GM18951 (cell line): ENCODE measurements around the gene CFAP65.

Experiments
- POLR2A ChIP-seq: IDR thresholded peaks from 4 replicates; pipeline ENCODE4 v1.6.1; 2011; ENCODE audit warnings: mild to moderate bottlenecking; ENCODE audit not compliant: insufficient read length, insufficient read depth; ENCODE audit errors: extremely low read depth
- in situ Hi-C: fragments of 300-500 bp; cut with MboI; formaldehyde crosslinking; loops from one replicate; pipeline ENCODE4 v1.12.0; 2022; ENCODE audit warnings: low sequenced_read_pairs, mixed read lengths, inconsistent platforms; ENCODE audit not compliant: unreplicated experiment

Gene CFAP65

DNA sequence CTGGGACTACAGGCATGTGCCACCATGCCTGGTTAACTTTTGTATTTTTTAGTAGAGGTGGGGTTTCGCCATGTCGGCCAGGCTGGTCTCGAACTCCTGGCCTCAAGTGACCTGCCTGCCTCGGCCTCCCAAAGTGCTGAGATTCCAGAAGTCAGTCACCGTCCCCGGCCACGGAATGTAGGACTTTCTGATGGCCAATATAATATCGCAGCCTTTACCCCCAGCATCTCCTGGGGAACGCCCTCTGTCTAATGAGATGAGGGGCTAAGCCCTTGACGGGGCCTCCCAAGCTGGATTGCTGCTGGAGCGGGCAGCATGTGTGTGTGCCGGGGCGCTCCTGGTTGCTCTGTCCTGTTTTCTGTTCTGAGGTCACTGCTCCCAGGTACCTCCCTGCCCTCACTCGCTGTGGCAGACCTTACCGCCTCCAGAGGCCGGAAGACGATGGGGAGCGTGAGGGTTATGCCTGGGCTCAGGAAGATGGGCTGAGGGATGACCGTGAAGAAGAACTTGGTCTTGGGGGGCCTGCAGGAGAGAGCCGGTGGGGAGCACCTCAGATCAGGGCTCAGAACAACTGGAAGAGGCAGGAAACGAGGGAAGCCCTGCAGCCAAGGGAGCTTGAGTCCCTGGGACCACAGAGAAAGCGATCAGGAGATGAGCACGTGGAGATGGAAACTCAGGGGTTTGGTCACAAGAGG lies 9.1 kb downstream of the CFAP65 start:
- in situ Hi-C loops: no loop called here
- no peak for TF ChIP-seq POLR2A

DNA sequence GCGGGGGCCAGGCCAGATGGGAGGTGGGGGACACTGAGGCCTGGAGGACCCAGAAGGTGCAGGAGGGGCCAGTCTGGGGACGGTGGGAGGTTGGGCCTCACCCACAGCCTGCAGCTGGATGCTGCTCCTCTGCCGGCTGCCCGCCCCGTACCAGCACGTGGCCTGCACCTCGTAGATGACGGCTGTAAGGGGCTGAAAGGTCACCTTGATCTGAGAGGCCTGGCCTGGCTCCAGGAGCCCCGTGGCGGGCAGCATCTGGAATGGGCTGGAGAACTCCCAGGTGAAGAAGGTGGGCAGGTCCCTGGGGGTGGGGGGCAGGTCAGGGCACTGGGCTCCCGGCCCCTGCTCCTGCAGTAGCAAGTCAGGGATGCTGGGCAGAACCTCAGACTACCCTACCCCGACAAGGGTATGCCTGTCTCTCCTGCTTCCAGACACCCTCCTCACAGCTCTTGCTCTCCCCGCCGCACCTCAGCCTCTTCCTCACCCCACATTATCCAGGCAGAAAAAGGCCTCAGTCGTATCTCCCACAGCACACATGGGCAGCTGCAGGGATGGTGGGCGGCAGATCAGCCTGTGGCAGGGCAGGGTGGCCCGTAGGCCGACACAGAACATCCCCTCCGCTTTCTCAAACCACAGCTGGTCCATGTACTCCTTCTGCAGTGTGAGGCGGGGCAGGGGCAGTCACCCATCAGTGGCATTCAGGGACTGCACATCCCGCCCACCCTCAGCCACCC lies 10.1 kb downstream of the CFAP65 start:
- TF ChIP-seq POLR2A: no peak
- in situ Hi-C loops: no loop called here

DNA sequence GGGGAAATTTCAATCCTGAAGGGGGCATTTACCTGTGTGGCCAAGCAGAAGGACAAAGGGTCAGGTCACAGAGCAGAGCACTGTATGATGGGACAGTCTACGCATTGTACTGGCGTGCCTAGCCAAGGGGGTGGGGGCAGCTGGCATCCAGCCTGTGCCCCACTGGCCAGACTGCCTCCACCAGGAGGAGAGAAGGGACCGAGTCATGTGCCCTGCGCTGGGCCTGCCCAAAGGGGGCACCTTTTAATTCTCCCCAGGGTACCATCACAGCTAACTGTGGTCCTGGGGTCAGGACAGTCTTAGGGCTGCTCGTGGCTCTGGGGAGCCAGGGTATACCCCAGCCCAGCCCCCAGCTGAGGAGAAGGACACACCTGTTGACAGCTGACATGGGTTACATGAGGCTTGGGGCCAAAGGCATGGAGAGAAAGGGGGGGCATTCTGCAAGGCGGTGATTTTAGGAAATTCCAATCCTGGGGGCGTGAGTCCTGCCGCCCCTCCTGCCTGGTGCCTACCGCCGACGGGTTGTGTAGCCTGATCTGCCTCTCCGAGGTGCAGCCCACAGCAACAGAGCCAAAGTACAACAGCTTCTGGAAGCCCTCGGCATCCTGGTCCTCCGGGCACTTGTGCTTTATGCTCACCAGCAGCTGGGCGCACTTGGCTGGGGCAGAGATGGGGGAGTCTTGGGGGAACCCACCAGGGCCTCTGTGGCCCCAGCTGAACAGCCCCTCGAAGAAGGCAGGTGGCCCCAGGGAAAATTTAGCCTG lies 11.0 kb downstream of the CFAP65 start:
- in situ Hi-C loops: no loop called here
- TF ChIP-seq POLR2A: no peak

DNA sequence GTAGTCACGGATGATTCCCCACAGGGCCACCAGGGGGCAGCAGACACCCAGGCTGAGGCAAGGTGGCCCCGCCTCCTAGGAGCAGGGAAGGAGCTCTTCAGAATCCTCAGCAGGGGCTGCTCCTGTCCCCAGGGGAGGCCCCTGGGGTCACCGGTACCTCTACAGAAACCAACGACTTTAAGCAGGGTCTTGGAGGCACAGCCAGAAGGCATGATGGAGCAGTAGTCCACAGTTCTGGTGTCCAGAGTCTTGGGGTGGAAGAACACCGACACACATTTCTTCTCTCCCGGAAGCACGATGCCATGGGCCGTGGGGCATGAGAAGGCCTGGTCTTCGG lies 11.5 kb downstream of the CFAP65 start:
- TF ChIP-seq POLR2A: no peak
- in situ Hi-C loops: no loop called here

DNA sequence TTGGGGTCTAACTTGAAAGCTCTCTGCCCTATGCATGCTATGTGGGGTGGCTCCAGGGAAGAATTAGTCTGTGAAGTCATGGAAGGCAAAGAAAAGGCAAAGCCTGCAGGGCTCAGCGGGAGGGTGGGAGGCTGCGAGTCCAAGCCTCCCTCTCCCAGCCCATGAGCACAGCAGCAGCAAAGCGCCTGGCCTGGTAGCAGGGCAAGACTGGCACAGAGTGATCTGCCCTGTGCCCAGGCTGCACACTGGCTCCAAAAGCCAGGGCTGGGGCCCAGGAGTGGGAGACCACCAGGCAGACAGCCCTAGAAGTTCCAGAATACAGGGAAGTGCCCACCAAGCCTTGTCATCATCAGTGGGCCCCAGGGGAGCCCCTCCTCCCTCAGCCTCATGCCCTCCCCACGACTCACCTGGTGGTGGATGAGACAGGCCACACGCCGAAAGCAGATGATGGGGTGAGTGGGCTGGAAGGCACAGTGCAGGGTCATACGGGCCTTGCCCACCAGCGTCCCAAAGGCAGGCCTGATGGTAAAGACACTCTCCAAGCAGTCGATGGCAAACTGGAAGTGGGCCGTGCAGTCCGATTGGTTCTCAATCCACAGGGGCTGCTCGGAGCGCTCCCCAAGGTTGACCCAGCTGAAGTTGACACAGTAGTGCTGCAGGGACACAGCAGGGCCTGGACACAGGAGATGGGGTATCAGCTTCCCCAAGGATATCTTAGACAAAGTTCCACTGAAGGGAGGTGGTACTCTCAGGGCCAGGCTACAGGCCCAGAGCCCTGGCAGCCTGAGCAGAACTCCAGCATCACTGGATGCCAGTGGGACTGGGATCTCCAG lies 12.1 kb downstream of the CFAP65 start:
- no peak for TF ChIP-seq POLR2A
- in situ Hi-C loops: no loop called here

DNA sequence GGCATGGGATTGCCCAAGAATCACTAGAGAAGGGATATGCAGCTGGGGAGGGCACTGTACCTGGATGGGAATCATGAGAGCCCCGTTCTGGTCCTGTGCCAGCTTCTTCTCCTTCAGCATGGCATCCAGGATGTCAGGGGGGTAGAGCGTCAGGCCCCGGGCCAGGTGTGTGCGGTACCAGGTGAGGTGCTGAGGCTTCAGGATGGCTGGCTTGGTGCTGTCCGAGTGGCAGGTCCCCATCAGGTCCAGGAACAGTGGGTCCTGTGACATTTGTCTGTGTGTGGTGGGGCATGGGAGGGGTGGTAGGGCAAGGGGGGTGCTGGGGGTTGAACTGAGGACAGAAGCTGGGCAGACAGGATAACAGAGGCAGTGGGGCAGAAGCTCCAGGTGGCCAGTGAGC lies 13.2 kb downstream of the CFAP65 start:
- in situ Hi-C loops: no loop called here
- no peak for TF ChIP-seq POLR2A

DNA sequence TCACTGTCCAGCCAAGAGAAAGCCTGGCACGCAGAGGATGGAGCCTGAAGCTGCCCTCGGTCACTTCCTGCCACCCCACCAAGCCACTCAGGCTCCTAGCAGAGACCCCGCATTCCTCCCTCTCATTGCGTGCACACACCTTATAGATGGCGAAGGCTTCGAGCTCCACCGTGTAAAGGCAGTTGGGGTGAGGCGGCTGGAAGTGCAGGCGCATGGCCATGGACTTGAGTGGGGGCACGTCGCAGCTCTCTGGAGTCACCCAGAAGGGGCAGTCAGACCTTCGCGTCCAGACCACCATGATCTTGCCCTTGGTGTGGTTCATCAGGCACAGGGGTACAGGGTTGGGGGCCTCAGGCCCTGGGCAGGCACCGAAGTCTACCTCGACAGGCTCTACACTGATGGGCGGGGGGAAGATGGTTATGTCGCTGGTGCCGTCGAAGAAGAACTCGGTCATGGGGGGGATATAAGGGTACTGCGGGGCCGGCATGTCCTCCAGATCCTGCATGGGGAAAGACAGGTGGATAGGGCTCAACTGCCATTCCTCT lies 13.7 kb downstream of the CFAP65 start:
- in situ Hi-C loops: no loop called here
- TF ChIP-seq POLR2A: no peak

DNA sequence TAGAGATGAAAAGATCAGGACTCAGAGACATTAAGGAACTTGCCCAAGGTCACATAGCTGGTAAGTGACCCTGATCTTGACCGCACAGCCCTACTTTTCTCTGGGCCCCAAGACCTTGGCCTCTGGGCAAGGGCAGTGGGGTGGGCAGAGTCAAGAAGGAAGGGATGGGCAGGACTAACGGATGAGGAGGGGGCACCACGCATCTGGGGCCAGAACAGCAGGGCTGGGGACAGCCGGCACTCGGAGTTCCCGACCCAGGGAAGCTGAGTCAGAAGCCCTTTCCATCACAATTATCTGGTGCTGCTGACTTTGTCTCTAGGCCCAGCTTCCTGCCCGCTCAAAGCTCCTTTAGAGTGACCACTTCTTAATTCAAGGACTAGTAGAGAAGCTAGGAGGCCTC lies 14.4 kb downstream of the CFAP65 start:
- in situ Hi-C loops: no loop called here
- TF ChIP-seq POLR2A: no peak

DNA sequence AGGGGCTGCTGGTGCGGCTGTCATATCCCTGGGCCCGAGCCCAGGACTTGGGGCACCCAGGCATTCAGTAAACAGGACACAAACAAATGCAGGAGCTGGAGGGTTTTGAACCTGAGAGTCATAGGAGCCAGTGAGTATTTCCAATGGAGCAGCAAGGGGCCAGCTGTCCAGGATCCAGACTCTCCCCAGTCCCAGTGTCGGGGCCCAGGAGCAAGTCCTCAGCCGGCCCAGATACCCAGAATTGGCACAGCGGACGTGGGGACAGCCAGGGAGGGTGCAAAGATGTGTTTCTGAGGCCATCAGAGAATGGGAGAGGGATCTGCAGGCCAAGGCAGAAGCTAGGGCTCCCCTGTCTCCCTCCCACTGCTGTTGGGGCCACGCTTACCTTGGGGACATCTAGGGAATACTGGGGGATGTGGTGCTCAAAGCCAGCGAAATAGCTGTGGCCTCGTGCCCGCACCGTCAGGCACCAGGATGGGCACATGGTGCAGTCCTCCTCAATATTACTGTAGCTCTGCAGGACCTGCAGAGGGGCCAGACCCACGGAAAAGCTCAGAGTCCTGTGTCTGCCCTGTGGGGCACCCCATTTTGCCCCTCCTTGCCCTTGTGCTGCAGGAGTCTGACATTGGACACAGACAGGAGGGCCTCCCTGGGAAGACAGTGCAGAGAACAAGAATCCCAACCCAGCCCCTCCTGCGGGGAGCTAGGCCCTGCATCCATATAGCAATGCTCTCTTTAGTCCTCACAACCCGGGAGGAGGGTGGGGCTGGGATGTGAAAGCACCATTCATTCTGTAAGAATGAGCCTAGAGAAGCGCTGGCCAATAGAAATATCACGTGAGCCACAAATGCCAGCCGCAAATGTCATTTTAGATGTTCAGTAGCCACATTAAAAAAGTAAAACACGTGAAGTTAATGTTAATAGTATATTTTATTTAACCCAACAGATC lies 15.4 kb downstream of the CFAP65 start:
- no peak for TF ChIP-seq POLR2A
- in situ Hi-C loops: no loop called here

DNA sequence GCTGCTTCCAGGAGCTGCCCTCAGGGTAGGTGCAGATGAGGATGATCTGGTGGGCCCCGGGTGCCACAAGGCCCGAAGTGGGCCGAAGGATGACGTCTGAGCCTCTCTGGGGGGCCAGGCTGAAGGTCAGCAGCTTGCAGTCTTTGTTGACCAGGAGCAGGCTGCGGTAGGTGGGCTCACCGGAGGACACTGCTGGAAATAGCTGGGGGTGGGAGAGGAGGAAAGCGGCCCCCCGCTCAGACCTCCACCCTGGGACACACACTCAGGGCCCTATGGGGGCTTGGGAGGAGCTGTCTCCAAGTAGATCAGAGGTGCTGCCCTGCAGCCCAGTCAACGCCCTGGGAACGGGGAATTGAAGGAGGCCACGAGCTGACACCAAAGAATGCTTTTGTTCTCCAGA lies 17.3 kb downstream of the CFAP65 start:
- in situ Hi-C loops: no loop called here
- TF ChIP-seq POLR2A: no peak

DNA sequence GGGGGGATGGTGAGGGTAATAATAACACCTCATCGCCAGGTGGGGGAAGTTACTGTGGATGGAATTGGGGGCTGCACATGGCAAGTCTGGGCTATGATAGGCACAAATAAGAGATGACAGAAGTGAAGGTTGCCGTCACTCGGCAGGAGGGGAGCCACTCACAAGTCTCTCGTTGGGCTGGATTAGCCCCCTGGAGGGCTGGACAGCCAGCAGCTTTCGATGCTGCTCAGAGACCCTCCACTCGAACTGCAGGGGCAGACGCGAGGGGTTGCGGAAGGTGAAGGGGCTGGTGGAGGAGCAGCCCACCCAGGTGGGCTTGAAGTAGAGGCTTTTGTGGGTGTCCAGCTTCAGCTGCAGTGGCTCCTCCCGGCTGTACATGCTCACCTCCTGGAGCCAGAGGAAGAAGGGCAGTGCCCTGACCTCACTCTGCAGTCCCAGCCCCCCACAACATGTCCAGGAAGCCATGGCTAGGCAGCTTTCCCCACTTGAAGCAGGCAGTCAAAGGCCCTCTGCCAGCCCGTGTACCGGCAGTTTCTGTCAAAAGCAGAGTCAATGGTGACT lies 18.2 kb downstream of the CFAP65 start:
- TF ChIP-seq POLR2A: no peak

DNA sequence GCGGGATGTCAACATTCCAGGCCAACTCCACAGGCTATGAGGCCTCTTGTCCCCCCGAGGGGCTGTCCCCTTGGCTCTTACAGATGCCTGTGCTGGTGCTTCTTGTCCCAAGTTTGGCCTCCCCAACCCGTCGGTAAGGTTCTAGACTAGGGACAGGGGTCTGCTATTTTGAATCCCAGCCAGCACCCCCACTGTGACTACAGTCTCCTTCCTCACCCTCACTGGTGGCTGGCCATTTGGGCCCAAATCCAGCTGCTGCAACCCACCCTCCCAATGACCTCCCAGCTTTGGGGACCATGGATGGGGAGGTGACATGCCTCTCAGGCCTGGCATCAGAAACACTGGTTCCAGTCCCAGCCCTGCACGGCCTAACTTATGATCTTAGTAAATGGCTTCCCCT lies 18.7 kb downstream of the CFAP65 start:
- in situ Hi-C loops: no loop called here
- TF ChIP-seq POLR2A: no peak

More for the DNA sequence above, 18.2 kb downstream of the CFAP65 start:
- in situ Hi-C loops: no loop called here

DNA sequence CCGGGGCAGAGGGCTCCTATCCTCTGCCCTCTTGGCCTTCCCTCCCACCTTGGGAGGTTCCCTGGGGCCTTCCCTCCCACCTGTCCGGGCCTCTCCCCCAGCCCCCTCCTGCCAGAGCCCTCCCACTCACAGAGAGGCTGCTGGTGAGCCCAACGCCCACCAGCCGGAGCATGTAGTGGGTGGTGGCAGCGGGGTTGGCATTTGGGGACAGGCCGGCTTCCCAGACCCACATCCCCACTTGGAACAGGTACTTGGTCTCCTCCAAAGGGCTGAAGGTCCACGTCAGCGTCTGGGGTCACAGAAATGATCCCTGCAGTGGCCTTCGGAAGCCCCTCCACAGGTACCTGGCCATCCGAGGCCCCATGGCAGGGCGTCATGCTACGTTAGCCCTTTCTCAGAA lies 19.3 kb downstream of the CFAP65 start:
- no peak for TF ChIP-seq POLR2A
- in situ Hi-C loops: no loop called here
